Activated B cell treated with CpG ODN at 0.5 μM for 24 hours (primary cell): ENCODE results near the gene PRRC1. TPM values are rescaled to one million over a fixed set of nuclear protein-coding genes. Genes with fewer than 3 reads are reported as not detected.

Source experiments
- ATAC-seq: fragments of 200-7000 bp; cut with Tn5 transposase; one replicate; pipeline ENCODE4 v1.10.0; 2021; ENCODE audit warnings: low read depth, mild to moderate bottlenecking, moderate library complexity
- CTCF ChIA-PET: fragments of 350-600 bp; sonication (Branson Sonifier 250); formaldehyde crosslinking; loops from one replicate; lab custom pipeline; 2021; ENCODE audit warnings: antibody characterized with exemption; lab: Charles Lee
- POLR2A ChIA-PET: fragments of 350-600 bp; sonication (Branson Sonifier 250); formaldehyde crosslinking; loops from one replicate; lab custom pipeline; 2021; ENCODE audit warnings: antibody characterized with exemption; lab: Charles Lee
- DNase-seq: peaks from one replicate; pipeline ENCODE4 v3.0.0; 2022
- H3K27ac Mint-ChIP-seq: one replicate; pipeline ENCODE4 v1.8.0; 2020; ENCODE audit warnings: mixed read lengths
- H3K27me3 Mint-ChIP-seq: one replicate; pipeline ENCODE4 v1.8.0; 2021; ENCODE audit warnings: mixed read lengths
- H3K36me3 Mint-ChIP-seq: one replicate; pipeline ENCODE4 v1.8.0; 2021; ENCODE audit warnings: low read depth, mixed read lengths
- H3K4me1 Mint-ChIP-seq: one replicate; pipeline ENCODE4 v1.8.0; 2021; ENCODE audit warnings: mixed read lengths
- H3K4me3 Mint-ChIP-seq: one replicate; pipeline ENCODE4 v1.8.0; 2020; ENCODE audit warnings: mild to moderate bottlenecking, mixed read lengths
- H3K9me3 Mint-ChIP-seq: one replicate; pipeline ENCODE4 v1.8.0; 2020; ENCODE audit warnings: mixed read lengths
- intact Hi-C: fragments of 100-400 bp; cut with micrococcal nuclease; formaldehyde crosslinking; loops from one replicate; pipeline ENCODE4 v1.15.1; 2024
- total RNA-seq: library from RNA; stranded (reverse); gene quantifications from 2 replicates; pipeline ENCODE4 v1.2.3, GENCODE V29; 2022
- TF ChIP-seq, protein P1 (sequence below): fragments of 200-600 bp; IDR thresholded peaks from one replicate; pipeline ENCODE4 v1.8.0; 2022; ENCODE audit warnings: antibody characterized with exemption, mild to moderate bottlenecking

Gene PRRC1
- total RNA-seq, 1 donor from 2014 or later = 34.7 TPM

GRCh38 chr5:127549551-127549950 is 32.1 kb downstream of the PRRC1 start:
- no peaks in the 10 kb centered on the region for H3K27me3 Mint-ChIP-seq
- H3K4me3 Mint-ChIP-seq = no peak overlapping the region
- no peaks in the 10 kb centered on the region for H3K9me3 Mint-ChIP-seq
- intact Hi-C loops = no loop called here
- no peak overlapping the region for H3K27ac Mint-ChIP-seq
- H3K36me3 Mint-ChIP-seq = peaks cover 68% of the 10 kb centered on the region
- ChIA-PET POLR2A (no interaction called here), CTCF (no interaction called here)
- DNase-seq = no peak
- TF ChIP-seq, protein P1, sequence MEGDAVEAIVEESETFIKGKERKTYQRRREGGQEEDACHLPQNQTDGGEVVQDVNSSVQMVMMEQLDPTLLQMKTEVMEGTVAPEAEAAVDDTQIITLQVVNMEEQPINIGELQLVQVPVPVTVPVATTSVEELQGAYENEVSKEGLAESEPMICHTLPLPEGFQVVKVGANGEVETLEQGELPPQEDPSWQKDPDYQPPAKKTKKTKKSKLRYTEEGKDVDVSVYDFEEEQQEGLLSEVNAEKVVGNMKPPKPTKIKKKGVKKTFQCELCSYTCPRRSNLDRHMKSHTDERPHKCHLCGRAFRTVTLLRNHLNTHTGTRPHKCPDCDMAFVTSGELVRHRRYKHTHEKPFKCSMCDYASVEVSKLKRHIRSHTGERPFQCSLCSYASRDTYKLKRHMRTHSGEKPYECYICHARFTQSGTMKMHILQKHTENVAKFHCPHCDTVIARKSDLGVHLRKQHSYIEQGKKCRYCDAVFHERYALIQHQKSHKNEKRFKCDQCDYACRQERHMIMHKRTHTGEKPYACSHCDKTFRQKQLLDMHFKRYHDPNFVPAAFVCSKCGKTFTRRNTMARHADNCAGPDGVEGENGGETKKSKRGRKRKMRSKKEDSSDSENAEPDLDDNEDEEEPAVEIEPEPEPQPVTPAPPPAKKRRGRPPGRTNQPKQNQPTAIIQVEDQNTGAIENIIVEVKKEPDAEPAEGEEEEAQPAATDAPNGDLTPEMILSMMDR = no peak
- H3K4me1 Mint-ChIP-seq = no peaks in the 10 kb centered on the region
- ATAC-seq = no peak

GRCh38 chr5:127550652-127551409 is 33.4 kb downstream of the PRRC1 start:
- Mint-ChIP-seq H3K4me1 (no peaks in the 10 kb centered on the region), H3K4me3 (no peak overlapping the region), H3K27ac (no peak overlapping the region), H3K27me3 (no peaks in the 10 kb centered on the region), H3K36me3 (peaks cover 63% of the 10 kb centered on the region), H3K9me3 (no peaks in the 10 kb centered on the region)
- CTCF ChIA-PET = interaction anchor here (0.9 to 1.2 kb wide), 2 partner anchors 14 to 58 kb away, joined by 3 read pairs; no protein-coding TSS in a partner anchor
- ATAC-seq (no peak), DNase-seq (no peak)
- TF ChIP-seq, protein P1 = no peak
- POLR2A ChIA-PET = no interaction called here
- intact Hi-C loops = no loop called here

DNA sequence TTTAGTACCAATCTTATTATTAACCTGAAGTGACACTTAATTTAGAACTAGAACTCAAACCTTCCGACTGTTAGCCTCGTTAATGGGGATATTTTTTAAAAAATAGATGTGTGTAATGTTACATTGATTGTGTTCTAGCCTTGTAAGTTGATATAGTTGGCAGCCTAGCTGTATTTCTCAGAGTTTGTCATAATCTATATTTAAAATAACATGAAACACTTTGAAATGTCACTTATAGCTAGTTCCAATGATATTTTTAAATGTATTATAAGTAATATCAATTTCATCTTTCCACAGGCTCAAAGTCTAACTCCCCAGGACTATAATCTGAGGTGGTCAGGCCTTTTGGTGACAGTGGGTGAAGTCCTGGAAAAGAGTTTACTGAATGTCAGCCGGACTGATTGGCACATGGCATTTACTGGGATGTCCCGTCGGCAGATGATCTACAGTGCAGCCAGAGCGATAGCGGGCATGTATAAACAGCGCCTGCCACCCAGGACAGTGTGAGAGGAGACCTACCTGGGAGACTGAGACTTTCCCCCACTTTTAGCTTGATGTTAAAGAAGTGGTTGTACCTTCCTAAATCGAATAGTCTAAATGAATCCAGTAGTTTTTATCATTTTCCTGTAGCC is 34.1 kb downstream of the PRRC1 start:
- ATAC-seq (no peak), DNase-seq (no peak)
- intact Hi-C loops = no loop called here
- Mint-ChIP-seq H3K9me3 (no peaks in the 10 kb centered on the region), H3K36me3 (peaks cover 56% of the 10 kb centered on the region), H3K4me1 (no peaks in the 10 kb centered on the region), H3K27ac (no peak overlapping the region), H3K27me3 (no peaks in the 10 kb centered on the region), H3K4me3 (no peak overlapping the region)
- ChIA-PET POLR2A (no interaction called here), CTCF (interaction anchor here (1.2 kb wide), 1 partner anchor 13 kb away, joined by 3 read pairs; no protein-coding TSS in a partner anchor)
- TF ChIP-seq, protein P1 = no peak

DNA sequence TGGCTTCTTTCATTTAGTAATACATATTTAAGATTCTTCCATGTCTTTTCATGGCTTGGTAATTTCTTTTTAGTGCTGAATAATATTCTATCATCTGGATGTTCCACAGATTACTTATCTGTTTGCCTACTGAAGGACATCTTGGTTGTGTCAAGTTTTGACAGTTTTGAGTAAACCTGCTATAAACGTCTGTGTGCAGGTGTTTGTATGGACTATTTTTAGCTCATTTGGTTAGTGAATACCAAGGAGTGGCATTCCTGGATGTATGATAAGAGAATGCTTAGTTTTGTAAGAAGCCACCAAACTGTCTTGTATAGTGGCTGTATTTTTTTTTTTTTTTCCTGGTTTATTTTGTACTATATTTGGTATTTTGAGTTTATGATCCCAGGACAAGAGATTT is 38.4 kb downstream of the PRRC1 start:
- TF ChIP-seq, protein P1 = no peak
- ChIA-PET POLR2A (no interaction called here), CTCF (interaction anchor here (1.0 kb wide), 2 partner anchors 9 to 646 kb away, joined by 3 to 4 read pairs; no protein-coding TSS in a partner anchor)
- Mint-ChIP-seq H3K36me3 (peaks cover 31% of the 10 kb centered on the region), H3K27me3 (no peaks in the 10 kb centered on the region), H3K27ac (no peak overlapping the region), H3K4me1 (no peaks in the 10 kb centered on the region), H3K9me3 (no peaks in the 10 kb centered on the region), H3K4me3 (no peak overlapping the region)
- ATAC-seq = no peak
- intact Hi-C loops = no loop called here
- DNase-seq = no peak

GRCh38 chr5:127556609-127557334 is 39.3 kb downstream of the PRRC1 start:
- no peak overlapping the region for H3K27ac Mint-ChIP-seq

More at GRCh38 chr5:127556609-127557334, 39.3 kb downstream of the PRRC1 start:
- ATAC-seq = no peak
- intact Hi-C loops = no loop called here
- TF ChIP-seq, protein P1 = no peak
- Mint-ChIP-seq H3K4me1 (no peaks in the 10 kb centered on the region), H3K4me3 (no peak overlapping the region), H3K9me3 (no peaks in the 10 kb centered on the region), H3K27me3 (no peaks in the 10 kb centered on the region), H3K36me3 (peaks cover 24% of the 10 kb centered on the region)
- DNase-seq = no peak
- ChIA-PET CTCF (interaction anchor here (1.0 kb wide), 1 partner anchor 645 kb away, joined by 3 read pairs; no protein-coding TSS in a partner anchor), POLR2A (no interaction called here)
